ENCODE results near the gene MKX. TPM values are rescaled to one million over a fixed set of nuclear protein-coding genes. Genes with fewer than 3 reads are reported as not detected.

The MKX gene, protein sequence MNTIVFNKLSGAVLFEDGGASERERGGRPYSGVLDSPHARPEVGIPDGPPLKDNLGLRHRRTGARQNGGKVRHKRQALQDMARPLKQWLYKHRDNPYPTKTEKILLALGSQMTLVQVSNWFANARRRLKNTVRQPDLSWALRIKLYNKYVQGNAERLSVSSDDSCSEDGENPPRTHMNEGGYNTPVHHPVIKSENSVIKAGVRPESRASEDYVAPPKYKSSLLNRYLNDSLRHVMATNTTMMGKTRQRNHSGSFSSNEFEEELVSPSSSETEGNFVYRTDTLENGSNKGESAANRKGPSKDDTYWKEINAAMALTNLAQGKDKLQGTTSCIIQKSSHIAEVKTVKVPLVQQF
- total RNA-seq (under 1 TPM; 0.20 to 0.29 TPM), polyA plus RNA-seq (not detected)

DNA sequence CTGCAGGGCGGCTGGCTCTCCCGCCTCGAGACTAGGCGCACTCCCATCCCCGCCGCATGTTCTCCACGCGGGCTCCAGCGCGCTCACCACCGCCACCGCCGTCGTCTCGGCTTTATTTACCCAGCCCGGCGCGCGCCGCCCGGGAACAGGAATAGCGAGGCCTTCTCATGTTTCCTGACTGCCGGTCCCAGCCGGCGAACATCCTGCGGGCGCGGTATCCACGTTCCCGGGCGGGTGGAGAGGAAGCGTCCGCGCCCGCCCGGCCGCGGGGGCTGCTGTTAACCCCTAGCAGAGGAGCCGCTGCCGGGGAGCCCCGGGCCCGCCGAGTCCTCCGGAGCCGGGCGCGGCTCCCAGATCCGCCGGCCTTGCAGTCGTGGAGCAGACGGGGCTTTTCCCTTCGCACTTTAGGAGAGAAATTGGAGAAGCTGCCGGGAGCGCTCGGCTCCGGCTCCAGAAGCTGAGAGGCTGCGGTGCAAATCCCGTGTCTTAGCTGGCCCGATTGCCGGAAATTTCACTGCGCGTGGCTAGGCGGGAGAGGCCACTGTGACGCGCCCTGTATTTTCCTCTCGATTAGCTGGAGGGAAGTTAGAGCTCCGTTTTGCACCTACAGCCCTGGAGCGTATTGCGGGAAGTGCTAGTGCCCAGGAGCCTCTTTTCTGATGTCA is at the start of gene MKX:
TSS of gene MKX (minus strand) at position 88 of the 665 bp plus-strand sequence. CDS start 2,404 bp downstream, outside the sequence.
- peaks cover 42% of the 10 kb centered on the region for H3K4me1 ChIP-seq (ENCODE audit: insufficient read depth, low read length)
- no peaks in the 10 kb centered on the region for H3K9me3 Mint-ChIP-seq
- peak in 3 of 5 donors; percentile 27 to 57 (median 35) for DNase-seq
- H3K4me1 Mint-ChIP-seq, result peaks cover 24 to 50% (median 30%) of the 10 kb centered on the region in 3 donors
- POLR2A ChIA-PET, result no interaction called here
- peak within 1 kb of the TSS in 5 of 8 donors; percentile 3 to 92 (median 68) for H3K27ac Mint-ChIP-seq
- CTCF ChIA-PET, result interaction anchor here (1.3 kb wide), 1 partner anchor 10 kb away, joined by 3 read pairs; no protein-coding TSS in a partner anchor
- no peaks in the 10 kb centered on the region for H3K9me3 ChIP-seq (ENCODE audit: low read length)
- no peaks in the 10 kb centered on the region for H3K36me3 Mint-ChIP-seq
- peak within 1 kb of the TSS; percentile 47 for H3K4me3 ChIP-seq (ENCODE audit: low read length)
- peaks cover 57% of the 10 kb centered on the region for H3K27me3 ChIP-seq (ENCODE audit: insufficient read depth, low read length, poor library complexity, severe bottlenecking)
- H3K36me3 ChIP-seq (ENCODE audit: insufficient read depth, low read length), result no peaks in the 10 kb centered on the region
- H3K4me3 Mint-ChIP-seq, result peak within 1 kb of the TSS; percentile 85 to 93 (median 88)
- H3K27me3 Mint-ChIP-seq, result peaks cover 40 to 72% of the 10 kb centered on the region in 2 donors
- H3K27ac ChIP-seq (ENCODE audit: low read depth, low read length), result no peak within 1 kb of the TSS

GRCh38 chr10:27794157-27794556 is 48.5 kb upstream of the MKX start:
- Mint-ChIP-seq H3K27ac (no peak overlapping the region), H3K4me3 (no peak overlapping the region), H3K4me1 (no peaks in the 10 kb centered on the region), H3K36me3 (no peaks in the 10 kb centered on the region), H3K9me3 (peaks cover 0 to 2% (median 0%) of the 10 kb centered on the region in 5 donors), H3K27me3 (peaks cover 14 to 51% of the 10 kb centered on the region in 2 donors)
- Histone ChIP-seq H3K9me3 (ENCODE audit: low read length) (no peaks in the 10 kb centered on the region), H3K4me3 (ENCODE audit: low read length) (no peak overlapping the region), H3K27ac (ENCODE audit: low read depth, low read length) (no peak overlapping the region), H3K4me1 (ENCODE audit: insufficient read depth, low read length) (no peaks in the 10 kb centered on the region), H3K36me3 (ENCODE audit: insufficient read depth, low read length) (no peaks in the 10 kb centered on the region), H3K27me3 (ENCODE audit: insufficient read depth, low read length, poor library complexity, severe bottlenecking) (no peaks in the 10 kb centered on the region)
- ChIA-PET CTCF (no interaction called here), POLR2A (no interaction called here)
- DNase-seq, result no peak

GRCh38 chr10:27792216-27792615 is 46.6 kb upstream of the MKX start:
- no peaks in the 10 kb centered on the region for H3K4me1 ChIP-seq (ENCODE audit: insufficient read depth, low read length)
- H3K27me3 Mint-ChIP-seq, result peaks cover 18 to 55% of the 10 kb centered on the region in 2 donors
- ChIA-PET CTCF (interaction anchor here (1.1 kb wide), 1 partner anchor 49 kb away, joined by 3 read pairs; no protein-coding TSS in a partner anchor), POLR2A (no interaction called here)
- H3K4me1 Mint-ChIP-seq, result no peaks in the 10 kb centered on the region
- no peak overlapping the region for H3K4me3 ChIP-seq (ENCODE audit: low read length)
- no peak for DNase-seq
- H3K27me3 ChIP-seq (ENCODE audit: insufficient read depth, low read length, poor library complexity, severe bottlenecking), result no peaks in the 10 kb centered on the region
- H3K27ac Mint-ChIP-seq, result no peak overlapping the region
- H3K4me3 Mint-ChIP-seq, result no peak overlapping the region
- H3K36me3 Mint-ChIP-seq, result no peaks in the 10 kb centered on the region
- H3K36me3 ChIP-seq (ENCODE audit: insufficient read depth, low read length), result no peaks in the 10 kb centered on the region
- H3K9me3 ChIP-seq (ENCODE audit: low read length), result no peaks in the 10 kb centered on the region
- peaks cover 0 to 2% (median 0%) of the 10 kb centered on the region in 5 donors for H3K9me3 Mint-ChIP-seq
- no peak overlapping the region for H3K27ac ChIP-seq (ENCODE audit: low read depth, low read length)

DNA sequence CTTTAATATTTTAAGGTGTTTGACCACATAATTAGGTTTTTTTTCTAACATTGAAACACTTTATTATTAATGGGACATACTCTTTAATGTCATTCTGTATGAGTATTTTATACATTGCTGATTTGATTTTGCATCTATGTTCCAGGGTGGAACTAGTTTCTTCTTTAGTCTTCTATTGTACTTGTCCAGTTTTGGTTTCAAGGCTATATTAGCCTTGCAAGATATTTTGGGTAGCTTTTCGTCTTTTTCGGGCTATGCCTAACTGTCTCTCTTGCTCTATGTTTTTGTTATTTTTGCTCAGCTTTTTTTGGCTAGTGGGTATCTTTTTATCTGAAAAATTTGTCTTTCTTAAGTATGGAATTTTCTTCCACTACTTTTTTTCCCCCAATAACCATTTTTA is 38.7 kb upstream of the MKX start:
- peaks cover 0 to 3% (median 0%) of the 10 kb centered on the region in 5 donors for H3K9me3 Mint-ChIP-seq
- H3K9me3 ChIP-seq (ENCODE audit: low read length), result no peaks in the 10 kb centered on the region
- H3K4me3 Mint-ChIP-seq, result no peak overlapping the region
- no peak overlapping the region for H3K27ac ChIP-seq (ENCODE audit: low read depth, low read length)
- H3K4me1 Mint-ChIP-seq, result no peaks in the 10 kb centered on the region
- ChIA-PET CTCF (interaction anchor here (0.6 kb wide), 1 partner anchor 606 kb away, joined by 3 read pairs; no protein-coding TSS in a partner anchor), POLR2A (no interaction called here)
- H3K36me3 ChIP-seq (ENCODE audit: insufficient read depth, low read length), result no peaks in the 10 kb centered on the region
- no peak for DNase-seq
- peaks cover 3% of the 10 kb centered on the region for H3K27me3 ChIP-seq (ENCODE audit: insufficient read depth, low read length, poor library complexity, severe bottlenecking)
- H3K27me3 Mint-ChIP-seq, result peaks cover 13 to 31% of the 10 kb centered on the region in 2 donors
- H3K27ac Mint-ChIP-seq, result no peak overlapping the region
- no peaks in the 10 kb centered on the region for H3K36me3 Mint-ChIP-seq
- H3K4me1 ChIP-seq (ENCODE audit: insufficient read depth, low read length), result no peaks in the 10 kb centered on the region
- no peak overlapping the region for H3K4me3 ChIP-seq (ENCODE audit: low read length)

GRCh38 chr10:27783660-27784059 is 38.0 kb upstream of the MKX start:
- no peaks in the 10 kb centered on the region for H3K4me1 Mint-ChIP-seq
- H3K9me3 ChIP-seq (ENCODE audit: low read length), result no peaks in the 10 kb centered on the region
- H3K36me3 ChIP-seq (ENCODE audit: insufficient read depth, low read length), result no peaks in the 10 kb centered on the region
- no peaks in the 10 kb centered on the region for H3K4me1 ChIP-seq (ENCODE audit: insufficient read depth, low read length)
- H3K27ac Mint-ChIP-seq, result no peak overlapping the region
- no peaks in the 10 kb centered on the region for H3K36me3 Mint-ChIP-seq
- H3K9me3 Mint-ChIP-seq, result peaks cover 0 to 3% (median 0%) of the 10 kb centered on the region in 5 donors
- H3K27me3 Mint-ChIP-seq, result peaks cover 13 to 25% of the 10 kb centered on the region in 2 donors
- H3K27me3 ChIP-seq (ENCODE audit: insufficient read depth, low read length, poor library complexity, severe bottlenecking), result peaks cover 3% of the 10 kb centered on the region
- DNase-seq, result peak in 2 of 5 donors; percentile 12 to 19
- H3K4me3 ChIP-seq (ENCODE audit: low read length), result no peak overlapping the region
- POLR2A ChIA-PET, result no interaction called here
- CTCF ChIA-PET, result interaction anchor here (0.6 kb wide), 1 partner anchor 607 kb away, joined by 3 read pairs; no protein-coding TSS in a partner anchor
- H3K27ac ChIP-seq (ENCODE audit: low read depth, low read length), result no peak overlapping the region
- no peak overlapping the region for H3K4me3 Mint-ChIP-seq

DNA sequence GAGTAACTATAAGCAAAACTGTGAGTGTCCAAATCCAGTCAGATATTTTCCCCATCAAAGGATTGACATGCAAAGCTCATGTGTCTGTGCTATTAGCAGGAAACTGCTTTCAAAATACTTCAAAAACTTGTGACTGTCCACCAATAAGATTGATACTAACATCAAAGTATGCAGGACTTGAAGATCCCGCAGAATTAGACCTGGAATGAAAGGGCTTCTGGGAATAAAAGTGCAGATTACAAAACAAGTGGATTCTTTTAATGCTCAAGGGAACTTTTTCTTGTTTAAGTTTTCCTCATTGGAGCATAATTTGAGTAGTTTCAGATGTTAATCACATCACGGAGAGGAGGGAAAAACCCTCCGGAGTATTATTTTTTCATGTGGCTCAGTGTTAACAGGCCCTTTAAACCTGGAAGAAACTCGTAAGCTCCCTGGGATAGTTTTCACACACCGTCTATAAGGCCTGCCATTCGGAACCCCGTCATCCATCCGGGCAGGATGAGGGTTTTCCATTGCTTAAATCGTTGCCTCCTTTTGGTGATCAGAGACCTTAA is 33.9 kb upstream of the MKX start:
- H3K36me3 ChIP-seq (ENCODE audit: insufficient read depth, low read length), result no peaks in the 10 kb centered on the region
- DNase-seq, result no peak
- H3K36me3 Mint-ChIP-seq, result no peaks in the 10 kb centered on the region
- H3K27me3 ChIP-seq (ENCODE audit: insufficient read depth, low read length, poor library complexity, severe bottlenecking), result peaks cover 3% of the 10 kb centered on the region
- CTCF ChIA-PET, result no interaction called here
- H3K4me3 Mint-ChIP-seq, result no peak overlapping the region
- no peaks in the 10 kb centered on the region for H3K4me1 Mint-ChIP-seq
- H3K4me1 ChIP-seq (ENCODE audit: insufficient read depth, low read length), result no peaks in the 10 kb centered on the region
- H3K9me3 ChIP-seq (ENCODE audit: low read length), result no peaks in the 10 kb centered on the region
- no peak overlapping the region for H3K27ac Mint-ChIP-seq
- POLR2A ChIA-PET, result no interaction called here
- H3K27ac ChIP-seq (ENCODE audit: low read depth, low read length), result no peak overlapping the region
- H3K27me3 Mint-ChIP-seq, result peaks cover 18 to 40% of the 10 kb centered on the region in 2 donors
- H3K9me3 Mint-ChIP-seq, result peaks cover 0 to 3% (median 0%) of the 10 kb centered on the region in 5 donors
- no peak overlapping the region for H3K4me3 ChIP-seq (ENCODE audit: low read length)

DNA sequence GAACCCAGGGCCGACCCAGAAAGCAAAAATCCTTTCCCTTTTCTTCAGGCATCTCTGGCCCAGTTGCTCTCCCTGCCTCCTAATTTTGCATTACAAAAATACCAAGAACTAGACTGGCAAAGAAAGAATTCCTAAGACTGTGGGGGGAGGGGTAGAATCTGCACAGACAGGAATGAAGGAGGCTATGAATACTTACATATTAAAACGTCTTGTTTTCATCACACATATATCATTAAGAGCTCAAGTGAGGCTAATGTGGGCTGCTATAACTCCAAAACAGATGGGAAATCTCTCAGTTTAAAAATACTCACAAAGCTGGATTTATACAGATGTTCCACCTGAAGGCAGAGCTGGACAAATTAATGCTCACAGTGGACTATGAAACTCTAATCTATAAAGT is 29.2 kb upstream of the MKX start:
- DNase-seq, result no peak
- Histone ChIP-seq H3K9me3 (ENCODE audit: low read length) (no peaks in the 10 kb centered on the region), H3K4me3 (ENCODE audit: low read length) (no peak overlapping the region), H3K36me3 (ENCODE audit: insufficient read depth, low read length) (no peaks in the 10 kb centered on the region), H3K27ac (ENCODE audit: low read depth, low read length) (no peak overlapping the region), H3K27me3 (ENCODE audit: insufficient read depth, low read length, poor library complexity, severe bottlenecking) (peaks cover 3% of the 10 kb centered on the region), H3K4me1 (ENCODE audit: insufficient read depth, low read length) (no peaks in the 10 kb centered on the region)
- ChIA-PET POLR2A (no interaction called here), CTCF (no interaction called here)
- H3K9me3 Mint-ChIP-seq, result no peaks in the 10 kb centered on the region
- H3K36me3 Mint-ChIP-seq, result no peaks in the 10 kb centered on the region
- peaks cover 0 to 4% (median 0%) of the 10 kb centered on the region in 3 donors for H3K4me1 Mint-ChIP-seq
- no peak overlapping the region for H3K4me3 Mint-ChIP-seq
- no peak overlapping the region for H3K27ac Mint-ChIP-seq
- peaks cover 29 to 63% of the 10 kb centered on the region in 2 donors for H3K27me3 Mint-ChIP-seq

GRCh38 chr10:27771231-27771630 is 25.6 kb upstream of the MKX start:
- Histone ChIP-seq H3K27ac (ENCODE audit: low read depth, low read length) (no peak overlapping the region), H3K36me3 (ENCODE audit: insufficient read depth, low read length) (no peaks in the 10 kb centered on the region)

More at GRCh38 chr10:27771231-27771630, 25.6 kb upstream of the MKX start:
- Histone ChIP-seq H3K4me1 (ENCODE audit: insufficient read depth, low read length) (no peaks in the 10 kb centered on the region), H3K9me3 (ENCODE audit: low read length) (no peaks in the 10 kb centered on the region), H3K4me3 (ENCODE audit: low read length) (no peak overlapping the region), H3K27me3 (ENCODE audit: insufficient read depth, low read length, poor library complexity, severe bottlenecking) (peaks cover 3% of the 10 kb centered on the region)
- POLR2A ChIA-PET, result no interaction called here
- CTCF ChIA-PET, result no interaction called here
- Mint-ChIP-seq H3K27ac (no peak overlapping the region), H3K4me1 (peaks cover 0 to 4% (median 0%) of the 10 kb centered on the region in 3 donors), H3K27me3 (peaks cover 34 to 56% of the 10 kb centered on the region in 2 donors), H3K9me3 (no peaks in the 10 kb centered on the region), H3K4me3 (no peak overlapping the region), H3K36me3 (no peaks in the 10 kb centered on the region)
- no peak for DNase-seq
